T-helper 9 cell (primary cell): Measurements from ENCODE around the gene CPSF3.
"Not testable (repeated sequence)": the region's sequence is repeated elsewhere in the genome, so short reads cannot be mapped to it uniquely, and the experiment has no call there.

Experiments
- DNase-seq: peaks from one replicate; pipeline ENCODE4 v3.0.0-alpha.2; 2020

The CPSF3 gene

DNA sequence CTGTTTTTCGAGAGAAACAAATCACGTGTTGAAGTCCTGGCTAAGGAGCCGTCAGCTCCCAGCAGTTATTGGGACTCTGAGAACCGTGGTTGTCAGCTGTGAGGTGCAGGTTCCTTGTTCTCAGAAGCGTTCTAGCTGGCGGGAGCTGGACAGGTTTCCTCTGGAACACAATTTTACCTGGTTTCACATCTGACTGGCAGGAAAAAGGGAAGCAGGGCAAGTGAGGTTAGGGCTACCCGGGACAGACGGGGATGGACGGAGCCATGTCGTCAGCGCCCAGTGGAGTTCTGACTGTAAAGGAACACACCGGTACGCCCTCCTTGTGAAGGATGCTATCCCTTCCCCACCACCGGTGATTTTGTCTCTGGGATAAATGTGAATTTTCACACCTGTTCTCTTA, 26.3 kb upstream of the CPSF3 start:
- no peak for DNase-seq

DNA sequence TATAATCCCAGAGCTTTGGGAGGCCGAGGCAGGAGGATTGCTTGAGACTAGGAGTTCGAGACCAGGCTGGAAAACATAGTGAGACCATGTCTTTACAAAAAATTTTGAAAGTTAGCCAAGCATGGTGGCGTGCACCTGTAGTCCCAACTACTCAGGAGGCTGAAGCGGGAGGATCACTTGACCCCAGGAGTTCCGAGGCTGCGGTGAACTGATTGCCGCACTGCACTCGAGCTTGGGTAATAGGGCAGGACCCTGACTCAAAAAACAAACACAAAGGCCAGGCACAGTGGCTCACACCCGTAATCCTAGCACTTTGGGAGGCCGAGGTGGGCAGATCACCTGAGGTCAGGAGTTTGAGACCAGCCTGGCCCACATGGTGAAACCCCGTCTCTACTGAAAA, 25.2 kb upstream of the CPSF3 start:
- not testable (repeated sequence) for DNase-seq

DNA sequence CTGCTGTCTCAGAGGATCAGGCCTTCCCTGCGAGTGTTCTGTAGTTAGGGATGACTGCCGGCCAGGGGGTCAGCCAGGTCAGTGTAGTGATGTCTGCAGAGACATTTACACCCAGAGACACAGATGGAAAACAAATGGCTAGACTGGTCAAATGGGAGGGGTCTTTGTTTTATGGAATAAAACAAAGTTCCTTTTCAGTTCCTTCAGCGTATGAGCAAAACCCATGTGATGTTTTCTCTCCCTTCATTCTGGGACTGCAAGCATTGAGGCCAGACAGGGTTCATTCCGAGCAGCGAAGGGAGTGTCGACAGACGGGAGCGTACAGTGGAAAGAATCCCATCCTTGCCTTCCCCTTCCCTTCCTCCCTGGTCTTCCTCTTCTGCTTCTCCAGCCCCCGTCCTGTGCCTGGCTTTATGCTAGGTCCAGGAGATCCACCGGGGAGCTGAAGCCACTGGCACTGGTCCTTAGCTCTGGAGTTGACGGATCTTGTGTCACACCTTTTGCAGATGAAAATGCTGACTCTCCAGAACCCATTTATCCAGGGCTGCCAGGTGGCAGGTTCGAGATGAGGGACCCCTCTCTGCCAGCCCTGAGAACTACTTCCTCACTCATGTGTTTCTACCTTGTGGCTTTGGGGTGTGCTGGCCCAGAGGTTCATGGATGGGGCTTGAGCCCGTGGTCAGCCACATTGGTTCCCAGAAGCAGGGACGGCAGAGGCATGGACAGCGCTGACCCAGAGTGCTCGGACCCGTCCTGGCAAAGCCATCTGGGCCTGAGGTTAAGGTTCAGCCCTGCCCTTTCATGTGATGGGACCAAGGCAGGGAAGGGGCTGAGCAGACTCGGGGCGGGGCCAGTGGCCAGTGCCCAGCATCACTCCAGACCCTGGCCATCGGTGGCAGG, 24.3 kb upstream of the CPSF3 start:
- no peak for DNase-seq

DNA sequence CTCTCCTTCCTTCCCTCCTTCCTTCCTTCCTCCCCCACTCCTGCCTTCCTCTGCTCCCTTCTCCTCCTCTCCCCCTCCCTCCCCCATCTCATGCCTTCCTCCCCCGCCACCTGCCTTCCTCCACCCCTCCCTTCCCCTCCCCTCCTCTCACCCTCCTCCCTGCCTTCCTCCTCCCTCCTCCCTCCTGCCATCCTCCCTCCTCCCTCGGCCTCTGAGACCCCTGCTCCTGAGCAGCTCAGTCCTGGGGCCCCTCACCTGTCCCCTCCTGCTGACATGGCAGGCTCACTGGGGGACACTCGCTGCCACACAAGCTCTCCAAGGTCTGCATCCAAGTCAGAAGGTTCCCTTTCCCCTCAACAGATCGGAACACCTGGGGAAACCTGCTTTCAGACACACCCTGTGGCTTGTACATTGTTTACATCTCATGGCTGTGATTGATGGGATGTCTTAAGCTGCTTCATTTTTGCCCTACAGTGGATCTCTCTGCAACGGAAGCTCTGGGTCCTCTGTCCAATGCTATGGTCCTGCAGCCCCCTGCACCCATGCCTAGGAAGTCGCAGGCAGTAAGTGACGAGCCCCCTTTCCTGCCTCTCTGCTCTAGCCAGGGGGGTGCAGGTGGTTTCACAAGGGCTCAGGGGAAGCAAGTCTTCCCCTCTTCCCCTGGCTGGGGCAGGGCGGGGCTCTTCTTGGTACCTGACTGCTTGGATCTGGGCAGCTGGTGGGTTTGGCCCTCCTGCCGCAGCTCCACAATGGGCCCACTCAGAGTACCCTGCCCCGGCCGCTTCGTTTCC, 23.0 kb upstream of the CPSF3 start:
- DNase-seq: no peak

DNA sequence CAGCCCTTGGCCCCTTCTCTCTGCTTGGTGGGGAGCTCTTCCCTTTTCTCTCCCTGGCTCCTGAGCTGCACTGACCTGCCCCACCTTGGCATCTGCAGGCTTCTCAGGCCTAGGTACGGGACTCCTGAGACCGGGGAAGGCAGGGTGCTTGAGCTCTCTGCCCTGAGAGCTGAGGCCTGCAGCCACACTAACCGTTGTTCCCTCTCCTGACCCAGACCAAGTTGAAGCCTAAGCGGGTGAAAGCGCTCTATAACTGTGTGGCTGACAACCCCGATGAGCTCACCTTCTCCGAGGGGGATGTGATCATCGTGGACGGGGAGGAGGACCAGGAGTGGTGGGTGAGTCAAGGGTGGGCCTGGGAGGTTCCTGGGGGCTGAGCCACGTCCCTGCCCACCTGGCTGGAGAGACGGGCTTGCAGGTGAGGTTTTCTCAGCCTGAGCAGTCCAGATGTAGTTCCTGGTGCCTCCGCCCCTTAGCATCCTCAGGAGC, 22.4 kb upstream of the CPSF3 start:
- DNase-seq: no peak

DNA sequence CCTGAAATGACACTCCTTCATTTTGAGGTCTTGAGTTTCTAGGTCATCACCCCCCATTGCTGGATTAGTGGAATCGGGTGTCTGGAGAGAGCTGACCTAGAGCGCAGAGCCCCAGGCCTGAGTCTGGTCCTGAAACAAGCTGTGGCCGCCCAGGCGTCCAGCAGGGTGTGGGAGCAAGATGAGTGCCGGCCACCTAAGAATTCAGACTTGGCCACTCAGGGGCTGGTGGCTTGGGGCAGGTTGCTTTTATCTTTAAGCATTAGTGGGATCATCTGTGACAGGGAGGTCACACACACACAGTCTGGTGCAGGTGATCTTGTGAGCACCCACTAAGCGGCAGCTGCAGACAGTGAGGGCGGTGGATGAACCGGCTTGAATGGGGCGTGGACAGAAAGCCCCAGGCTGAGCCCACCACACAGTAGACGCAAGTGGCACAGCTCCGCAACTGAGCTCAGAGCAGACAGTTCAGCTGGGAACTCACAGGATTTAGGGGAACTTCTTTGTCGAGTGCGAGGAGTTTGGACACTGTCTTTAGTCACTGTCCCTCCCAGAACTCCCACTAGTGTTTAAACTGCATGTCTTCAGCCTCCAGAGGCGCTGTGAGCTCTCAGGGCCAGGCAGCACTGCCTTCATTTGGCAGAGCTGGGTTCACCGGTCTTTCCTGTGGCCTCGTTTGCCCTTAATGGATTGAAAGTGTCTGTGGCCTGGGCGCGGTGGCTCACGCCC, 21.6 kb upstream of the CPSF3 start:
- DNase-seq: no peak

DNA sequence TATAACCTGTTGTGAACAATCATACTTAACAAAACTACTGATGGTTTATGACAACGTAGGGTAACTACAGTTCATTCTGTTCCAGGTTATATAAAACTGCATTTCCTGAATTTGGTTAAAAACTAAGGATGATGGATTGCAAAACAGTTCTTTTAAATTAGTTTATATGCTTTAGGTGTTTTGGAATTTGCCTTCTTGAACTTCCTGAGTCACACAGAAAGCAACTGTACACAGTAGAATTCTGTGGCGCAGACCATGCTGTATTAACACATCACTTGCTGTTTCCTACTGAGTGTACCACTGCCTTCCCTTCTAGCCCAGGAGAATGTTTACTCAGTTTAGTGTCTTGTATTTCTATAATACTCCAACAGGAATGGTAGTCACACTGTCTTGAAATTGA, 19.5 kb upstream of the CPSF3 start:
- no peak for DNase-seq

DNA sequence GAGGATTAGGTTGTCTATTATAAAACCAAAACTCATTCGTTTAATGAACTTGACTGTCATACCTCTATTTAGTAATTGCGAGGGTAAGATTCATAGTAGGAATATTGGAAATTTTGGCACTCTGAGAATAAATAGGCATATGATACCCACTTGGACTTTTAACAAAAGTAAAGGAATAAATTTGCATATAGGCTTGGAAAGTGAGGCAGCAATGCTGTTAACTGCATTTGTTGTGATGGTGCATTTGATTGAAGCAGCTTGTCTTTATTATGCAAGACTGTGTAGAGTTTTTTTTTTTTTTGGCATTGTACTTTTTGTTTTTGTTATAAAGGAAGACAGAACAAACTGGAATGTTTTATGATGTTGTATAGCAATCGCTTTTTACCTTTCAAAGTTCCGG, 19.0 kb upstream of the CPSF3 start:
- DNase-seq: no peak

DNA sequence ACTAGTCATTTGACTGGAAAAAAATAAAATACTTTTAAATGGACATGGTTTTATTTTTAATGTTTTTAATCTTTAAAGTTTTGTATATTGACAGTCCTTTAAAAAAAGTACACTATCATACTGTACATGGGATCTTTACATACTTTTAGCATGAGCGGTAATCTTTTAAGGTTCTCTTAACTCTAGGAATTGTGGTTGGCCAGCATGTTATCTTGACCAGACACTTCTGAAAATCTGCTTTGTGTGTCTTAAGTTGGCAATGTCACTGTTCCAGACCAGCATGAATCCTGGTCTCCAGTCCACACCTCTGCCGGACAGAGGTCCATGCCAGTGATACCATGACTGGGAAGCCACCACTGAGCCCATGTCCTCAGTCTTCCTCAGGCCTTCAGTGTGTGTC, 17.8 kb upstream of the CPSF3 start:
- DNase-seq: no peak

DNA sequence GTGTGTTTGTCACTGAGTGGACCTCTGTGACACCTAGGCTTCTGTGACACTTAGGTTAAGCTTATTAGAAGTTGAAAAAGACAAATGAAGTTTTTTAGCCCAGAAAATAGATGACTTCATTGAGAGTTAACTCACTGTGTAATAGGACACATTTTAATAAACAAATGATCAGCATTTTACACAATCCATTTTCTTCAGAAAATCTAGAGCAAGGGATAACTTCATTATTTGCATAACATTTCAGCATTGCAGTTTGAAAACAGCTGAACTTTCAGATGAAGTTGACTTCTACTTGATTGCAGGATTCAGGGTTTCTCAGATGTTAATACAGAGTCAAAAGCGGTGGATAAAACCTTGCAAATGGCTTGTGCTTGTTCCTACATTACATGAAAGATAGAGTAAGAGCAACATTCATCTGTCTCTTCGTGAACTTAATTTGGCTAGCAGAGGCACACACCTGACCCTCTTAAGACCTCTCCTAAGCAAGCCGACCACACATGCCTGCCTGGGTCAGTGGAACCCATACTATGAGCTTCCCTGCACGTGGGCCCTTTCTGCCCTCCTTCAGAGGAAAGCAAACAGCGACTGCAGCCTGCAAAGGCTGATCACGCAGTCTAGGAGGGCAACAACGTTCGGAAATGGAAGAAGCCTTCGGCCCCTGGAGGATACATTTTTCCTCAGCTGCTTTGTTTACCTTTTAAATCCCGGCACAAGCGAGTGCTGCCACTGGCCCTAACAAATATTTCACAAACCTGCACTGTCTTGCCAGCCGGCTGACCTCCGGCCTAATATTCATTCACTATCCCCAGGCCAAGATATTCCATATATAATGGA, 16.7 kb upstream of the CPSF3 start:
- no peak for DNase-seq

DNA sequence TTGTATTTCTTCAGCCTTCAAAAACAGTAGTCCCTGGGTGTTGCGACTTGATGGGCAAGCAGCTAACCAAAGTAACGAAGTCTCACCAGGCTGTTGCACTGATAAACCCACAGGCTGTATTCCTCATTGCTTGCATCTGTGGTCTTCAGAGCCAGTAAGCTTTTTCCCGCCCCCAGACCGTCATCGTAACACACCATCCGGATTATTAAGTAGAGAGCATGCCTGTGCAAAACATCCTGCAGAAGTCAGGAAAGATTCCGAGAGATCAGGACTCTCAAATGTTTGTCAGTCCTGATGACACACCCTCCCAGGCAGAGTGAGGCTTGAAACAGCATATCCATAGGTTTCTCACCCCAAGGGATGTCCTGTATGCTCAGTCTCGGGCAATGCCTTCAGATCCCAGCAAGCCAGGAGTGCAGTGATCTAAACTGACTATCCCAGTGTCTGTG, 16.1 kb upstream of the CPSF3 start:
- no peak for DNase-seq

DNA sequence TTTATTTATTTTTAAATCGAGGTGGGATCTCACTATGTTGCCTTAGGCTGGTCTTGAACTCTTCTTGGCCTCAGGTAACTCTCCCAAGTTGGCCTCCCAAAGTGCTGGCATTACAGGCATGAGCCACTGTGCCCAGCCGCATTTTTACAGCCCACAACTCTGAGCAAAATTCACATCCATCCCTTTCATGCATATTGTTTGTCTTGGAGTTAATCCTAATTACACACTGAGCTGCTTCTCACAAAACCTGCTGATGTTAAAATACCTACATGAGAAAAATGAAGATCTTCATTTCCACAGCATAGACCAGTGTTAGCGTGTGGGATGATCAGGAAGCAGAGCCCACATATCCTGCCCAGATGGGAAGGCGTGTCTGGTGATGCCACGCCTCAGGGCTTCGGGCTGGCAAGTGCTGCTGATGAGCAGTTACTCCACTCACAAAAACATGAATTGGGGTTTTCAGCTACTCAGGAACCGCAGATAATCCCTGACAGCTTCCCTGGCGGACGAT, 14.8 kb upstream of the CPSF3 start:
- DNase-seq: no peak

DNA sequence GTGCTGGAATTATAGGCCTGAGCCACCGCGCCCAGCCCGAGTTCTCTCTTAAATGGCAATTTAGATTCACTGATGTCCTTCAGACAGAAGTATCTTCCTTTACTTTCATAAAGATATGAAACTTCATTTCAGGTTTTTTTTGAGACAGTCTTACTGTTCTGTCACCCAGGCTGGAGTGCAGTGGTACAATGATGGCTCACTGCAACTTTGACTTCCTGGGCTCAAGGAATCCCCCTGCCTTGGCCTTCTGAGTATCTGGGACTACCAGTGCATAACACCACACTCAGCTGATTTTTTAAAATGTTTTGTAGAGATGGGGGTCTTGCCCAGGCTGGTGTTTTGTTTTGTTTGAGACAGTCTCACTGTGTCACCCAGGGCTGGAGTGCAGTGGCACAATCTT, 13.3 kb upstream of the CPSF3 start:
- DNase-seq: no peak

DNA sequence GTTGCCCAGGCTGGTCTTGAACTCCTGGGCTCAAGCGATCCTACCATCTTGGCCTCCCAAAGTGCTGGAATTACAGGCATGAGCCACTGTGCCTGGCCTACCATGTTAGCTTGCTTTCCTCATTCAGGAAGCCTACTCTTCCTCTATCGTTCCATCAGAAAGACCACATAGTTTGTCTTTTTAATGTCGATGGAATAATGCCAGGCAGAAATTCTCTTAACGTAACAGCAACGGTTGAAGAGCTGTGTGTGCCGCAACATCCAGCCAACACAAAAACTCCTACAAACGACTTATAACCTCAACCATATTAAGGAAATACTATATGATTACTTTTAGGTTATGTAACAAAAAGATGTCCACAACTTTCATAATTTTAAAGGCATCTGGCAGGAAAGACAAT, 10.7 kb upstream of the CPSF3 start:
- no peak for DNase-seq

DNA sequence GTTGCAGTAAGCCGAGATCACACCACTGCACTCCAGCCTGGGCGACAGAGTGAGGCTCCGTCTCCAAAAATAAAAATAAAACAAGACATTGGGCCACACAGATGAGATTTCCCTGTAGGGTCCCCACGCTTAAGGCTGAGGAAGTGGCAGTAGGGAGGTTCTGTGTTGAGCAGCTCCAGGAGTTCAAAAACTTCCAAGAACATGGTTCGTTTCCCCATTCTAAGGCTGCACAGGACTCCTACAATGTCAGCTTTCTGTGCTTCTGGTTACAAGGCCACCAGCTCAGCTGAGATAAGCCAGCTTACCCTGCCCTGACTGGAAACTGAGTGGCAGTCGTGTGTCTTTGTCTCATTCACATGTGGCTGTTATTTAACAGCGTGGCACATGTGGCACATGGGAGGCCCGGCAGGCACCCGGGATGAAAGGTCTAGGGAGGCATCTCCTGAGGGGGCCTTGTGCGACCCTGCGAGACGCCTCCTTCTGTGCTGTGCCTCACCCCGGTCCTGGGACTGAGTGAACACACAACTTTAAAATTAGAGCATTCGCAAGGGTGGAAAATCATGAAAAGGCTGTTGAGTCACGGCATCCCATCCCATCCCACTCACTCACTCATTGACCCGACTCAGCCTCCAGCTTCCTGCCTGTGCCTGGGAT, 7.8 kb upstream of the CPSF3 start:
- no peak for DNase-seq

DNA sequence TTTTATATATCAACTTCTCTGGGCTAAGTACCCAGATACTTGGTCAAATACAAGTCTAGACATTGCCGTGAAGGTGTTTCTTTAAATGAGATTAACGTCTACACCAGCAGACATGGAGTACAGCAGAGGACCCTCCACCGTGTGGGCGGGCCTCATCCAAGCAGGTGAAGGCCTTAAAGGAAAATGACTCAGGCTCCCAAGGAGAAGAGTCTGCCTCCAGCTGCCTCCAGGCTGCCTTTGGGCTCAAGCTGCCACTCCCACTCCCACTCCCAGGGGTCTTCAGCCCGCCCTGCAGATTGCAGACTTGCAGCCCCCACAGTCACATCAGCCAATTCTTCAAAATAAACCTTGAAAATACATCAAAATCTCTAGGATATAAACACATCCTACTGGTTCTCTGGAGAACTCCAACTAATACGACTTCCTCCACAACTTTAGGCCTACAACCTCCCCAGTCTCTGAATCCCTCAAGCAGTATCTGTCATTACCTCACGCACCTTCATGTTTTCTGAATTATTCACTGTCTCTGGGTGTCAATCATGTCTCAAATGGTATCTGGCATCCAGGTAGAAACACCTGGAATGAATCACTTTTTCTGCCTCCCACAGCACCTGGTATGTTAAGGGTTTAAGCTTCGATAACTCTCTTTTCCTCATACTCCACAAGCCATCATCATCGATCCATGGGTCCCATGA, 7.0 kb upstream of the CPSF3 start:
- no peak for DNase-seq

DNA sequence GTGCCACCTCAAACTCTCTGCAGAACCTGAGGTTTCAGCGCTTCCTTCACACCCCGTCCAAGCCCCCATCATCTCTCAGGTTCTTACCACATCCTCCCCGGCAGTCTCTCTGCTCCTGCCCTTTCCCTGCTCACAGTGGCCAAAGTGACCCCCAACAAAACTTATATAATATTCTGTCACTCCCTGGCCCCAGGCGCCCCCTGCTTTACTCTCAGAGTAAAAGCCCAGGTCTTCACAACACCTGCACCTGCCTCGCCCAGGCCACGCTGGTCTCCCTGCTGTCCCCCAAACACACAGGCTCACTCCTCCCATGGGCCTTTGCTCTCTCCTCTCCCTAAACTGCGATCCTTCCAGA, 6.5 kb upstream of the CPSF3 start:
- DNase-seq: no peak

DNA sequence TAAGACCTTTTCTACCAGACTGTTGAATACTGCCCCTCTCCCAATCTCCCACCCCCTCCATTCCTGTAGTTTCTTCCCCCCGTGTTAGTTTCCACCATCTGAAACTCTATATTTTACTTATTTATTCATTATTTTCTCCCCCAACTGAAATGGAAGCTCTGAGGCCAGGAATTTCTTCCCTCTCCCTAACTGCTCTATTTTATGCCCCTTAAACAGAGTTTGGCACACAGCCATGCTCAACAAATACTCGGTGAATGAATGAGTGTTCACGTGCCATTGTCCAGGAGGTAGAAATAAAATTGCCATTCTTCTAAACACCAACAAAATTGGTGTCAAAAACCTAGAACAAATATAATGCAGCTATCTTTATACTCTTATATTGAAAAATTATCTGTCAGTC, 5.7 kb upstream of the CPSF3 start:
- no peak for DNase-seq

DNA sequence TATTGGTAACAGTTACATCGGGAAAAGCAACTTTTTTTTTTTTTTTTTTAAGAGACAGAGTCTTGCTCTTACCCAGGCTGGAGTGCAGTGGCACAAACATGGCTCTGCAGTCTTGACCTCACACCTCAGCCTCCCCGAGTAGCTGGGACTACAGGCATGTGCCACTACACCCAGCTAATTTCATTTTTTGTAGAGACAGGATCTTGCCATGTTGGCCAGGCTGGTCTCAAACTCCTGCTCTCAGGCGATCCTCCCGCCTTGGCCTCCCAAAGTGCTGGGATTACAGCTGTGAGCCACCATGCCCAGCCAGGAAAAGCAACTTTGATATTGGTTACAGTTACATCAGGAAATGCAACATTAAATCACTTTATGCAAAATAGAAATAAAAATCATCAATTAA, 4.7 kb upstream of the CPSF3 start:
- no peak for DNase-seq

DNA sequence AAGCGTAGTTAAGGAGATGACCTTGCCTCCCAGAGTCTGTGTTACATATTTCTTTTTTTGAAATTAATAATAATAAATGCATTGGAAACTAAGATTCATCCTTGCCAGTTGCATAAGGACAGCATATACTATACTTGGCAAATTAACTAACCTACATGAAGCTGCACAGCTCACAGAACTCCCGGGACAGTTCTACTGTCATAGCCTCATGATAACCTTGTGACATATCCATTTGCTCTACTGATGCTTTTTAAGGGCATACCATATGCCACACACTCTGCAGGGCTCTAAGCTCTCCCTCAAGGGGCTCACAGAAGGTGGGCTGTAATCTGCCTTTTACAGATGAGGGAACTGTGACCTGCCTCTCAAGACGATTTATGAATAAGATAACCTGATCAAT, 3.9 kb upstream of the CPSF3 start:
- DNase-seq: no peak

DNA sequence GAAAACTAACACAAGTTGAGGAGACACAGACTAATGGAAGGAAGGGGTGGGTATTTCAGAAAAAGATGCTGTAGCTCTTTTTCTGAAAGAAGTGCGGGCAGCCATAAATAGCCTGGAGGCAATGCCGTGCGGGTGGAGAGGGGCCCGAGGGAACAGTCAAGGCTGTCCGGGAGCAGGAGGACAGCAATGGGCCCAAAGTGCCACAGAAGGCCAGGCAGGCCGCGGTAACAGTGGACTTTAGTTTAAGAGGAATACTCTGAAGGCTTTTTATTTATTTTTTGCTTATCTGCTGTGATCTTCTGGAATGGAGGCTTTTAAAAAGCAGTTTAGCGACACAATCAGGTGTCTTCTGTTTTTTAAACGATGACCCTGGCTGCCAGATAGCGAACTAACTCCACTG, 3.0 kb upstream of the CPSF3 start:
- no peak for DNase-seq
